Tibial nerve (tissue), 3 donors: ENCODE measurements around the gene RMND5B.

Experiments
- CTCF ChIP-seq, 5 experiments: fragments of 200-600 bp in 3 of 5; fragments of 450-650 bp in 2 of 5; sonication (generic) in 3 of 5; IDR thresholded peaks; one replicate each; pipeline ENCODE4 v1.5.1; 2016 to 2019; ENCODE audit warnings: antibody characterized with exemption in 5 of 5, mild to moderate bottlenecking in 3 of 5, moderate library complexity in 2 of 5
- POLR2A ChIP-seq, 2 donors: fragments of 450-650 bp; IDR thresholded peaks; one replicate each; pipeline ENCODE4 v1.6.1; 2017; ENCODE audit warnings: antibody characterized with exemption in 2 of 2, mild to moderate bottlenecking in 2 of 2, moderate library complexity in 2 of 2

GRCh38 chr5:178125253-178125906 is 5.4 kb upstream of the RMND5B start:
- TF ChIP-seq CTCF (IDR thresholded peaks at IDR 0.05) (no peak), POLR2A (IDR thresholded peaks at IDR 0.05) (no peak)
